Activated T-helper 1 cell treated with anti-CD3 and anti-CD28 coated beads, Interleukin-12 subunit alpha, Interleukin-12 subunit beta, Interleukin-2, Interleukin-4 antibody, amounts not matched to agents 30 ng/mL and 10 ng/mL and 1 ng/mL, durations not matched to agents 14 hours and 24 hours and 36 hours (primary cell): ENCODE data around the gene ODAPH. TPM values are rescaled to one million over a fixed set of nuclear protein-coding genes. Genes with fewer than 3 reads are reported as not detected.

ENCODE experiments used
- total RNA-seq: library from RNA; stranded (reverse); gene quantifications from 2 replicates; pipeline ENCODE4 v1.2.3, GENCODE V29; 2022

Gene ODAPH
- total RNA-seq, 1 donor from 2014 or later = 1.4 TPM

Other genes with a start within 250 kb of the ODAPH start
- 25.0 and 25.6 TPM in 2 replicates for gene RCHY1, start 41.7 kb upstream of the ODAPH start, total RNA-seq
- 16.3 and 17.3 TPM in 2 replicates for gene THAP6, start 41.6 kb upstream of the ODAPH start, total RNA-seq
- gene CDKL2, start 74.5 kb downstream of the ODAPH start, total RNA-seq = 0.16 and 0.22 TPM in 2 replicates
- 143 and 144 TPM in 2 replicates for gene G3BP2, start 117.3 kb downstream of the ODAPH start, total RNA-seq
- gene USO1, start 168.5 kb downstream of the ODAPH start, total RNA-seq = 44.5 and 48.6 TPM in 2 replicates